ENCODE results near the gene NACC2.
"Not testable (repeated sequence)": the region's sequence is repeated elsewhere in the genome, so short reads cannot be mapped to it uniquely, and the experiment has no call there.

Gene NACC2

GRCh38 chr9:136109351-136110081 is 14.4 kb upstream of the NACC2 start:
- DNase-seq, result peak; percentile 93

GRCh38 chr9:136108648-136109266 is 13.7 kb upstream of the NACC2 start:
- no peak for DNase-seq

- DNase-seq, result no peak
Measured at GRCh38 chr9:136107953-136108647, 13.0 kb upstream of the NACC2 start.

DNA sequence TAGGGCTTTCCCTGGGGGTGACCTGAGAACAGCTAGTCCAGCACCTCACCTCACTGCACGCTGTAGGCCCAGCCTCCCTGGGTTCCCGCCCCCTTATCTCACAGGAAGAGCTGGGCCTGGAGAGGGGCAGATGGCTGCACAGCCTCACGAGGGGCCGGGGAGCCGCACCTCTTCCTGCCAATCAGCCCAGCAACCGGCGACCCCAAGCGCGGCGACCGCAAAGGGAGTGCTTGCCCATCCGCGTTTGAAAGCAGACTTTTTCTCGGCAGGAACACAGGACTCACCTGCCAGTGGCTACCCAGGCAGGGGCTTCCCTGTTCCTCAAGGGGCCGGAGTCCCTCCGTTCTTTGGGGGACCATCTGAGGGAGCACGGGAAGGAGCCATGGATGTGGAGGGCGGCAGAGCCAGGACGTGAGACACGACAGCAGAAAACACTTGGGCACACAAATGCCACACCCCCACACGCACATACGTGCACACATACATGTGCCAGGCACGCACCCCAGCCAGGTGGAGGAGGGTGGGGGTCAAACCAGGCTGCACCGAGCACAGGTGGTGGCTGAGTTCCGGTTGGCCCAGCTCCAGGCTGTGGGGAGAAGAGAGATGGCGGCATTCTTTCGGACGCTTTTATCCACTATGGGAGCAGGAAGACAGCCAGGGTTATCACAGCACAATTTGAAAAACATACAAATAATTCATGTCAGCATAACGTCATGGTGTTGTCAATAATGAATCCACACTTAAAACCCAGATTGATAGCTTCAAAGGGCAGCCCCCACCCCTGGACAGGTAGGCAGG is 12.3 kb upstream of the NACC2 start:
- no peak for DNase-seq

GRCh38 chr9:136105398-136106135 is 10.5 kb upstream of the NACC2 start:
- DNase-seq, result no peak

- no peak for DNase-seq
Measured at GRCh38 chr9:136104916-136105315, 9.8 kb upstream of the NACC2 start.

DNA sequence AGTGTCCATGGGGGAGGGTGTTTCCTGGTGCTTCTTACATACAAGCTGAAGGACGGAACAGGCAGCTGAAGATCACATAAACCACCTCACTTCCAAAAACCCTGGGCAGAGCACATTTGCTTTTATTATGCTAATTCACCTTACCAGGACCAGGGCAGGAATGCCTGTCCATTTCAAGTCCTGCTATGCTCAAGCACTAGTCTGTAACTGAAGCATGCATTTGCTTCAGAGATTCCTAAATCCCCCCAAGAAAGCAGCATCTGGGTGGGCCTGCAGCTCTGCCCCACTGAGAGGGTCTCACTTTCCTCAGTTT is 9.4 kb upstream of the NACC2 start:
- DNase-seq, result no peak

- no peak for DNase-seq
Measured at GRCh38 chr9:136103651-136104487, 8.8 kb upstream of the NACC2 start.

- not testable (repeated sequence) for DNase-seq
Measured at GRCh38 chr9:136101615-136102074, 6.6 kb upstream of the NACC2 start.

GRCh38 chr9:136100700-136101614 is 5.9 kb upstream of the NACC2 start:
- no peak for DNase-seq

DNA sequence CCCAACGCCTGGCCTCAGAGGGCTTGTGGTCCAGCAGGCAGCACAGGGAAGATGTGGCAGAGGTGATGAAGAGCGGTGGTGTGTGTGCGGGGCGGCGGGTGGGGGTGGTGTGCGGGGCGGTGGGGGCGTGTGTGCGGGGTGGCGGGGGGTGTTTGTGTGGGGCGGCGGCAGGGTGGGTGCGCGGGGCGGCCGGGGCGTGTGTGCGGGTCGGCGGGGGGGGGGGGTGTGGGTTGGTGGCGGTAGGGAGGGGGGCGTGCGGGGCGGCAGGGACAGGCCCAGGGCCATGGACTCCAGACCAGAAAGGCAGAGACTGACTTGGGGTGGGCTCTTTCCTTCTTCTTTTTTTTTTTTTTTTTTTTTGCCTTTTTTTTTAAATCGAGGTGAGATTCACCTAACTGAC is 4.5 kb upstream of the NACC2 start:
- no peak for DNase-seq

- no peak for DNase-seq
Measured at GRCh38 chr9:136098844-136099243, 3.8 kb upstream of the NACC2 start.

DNA sequence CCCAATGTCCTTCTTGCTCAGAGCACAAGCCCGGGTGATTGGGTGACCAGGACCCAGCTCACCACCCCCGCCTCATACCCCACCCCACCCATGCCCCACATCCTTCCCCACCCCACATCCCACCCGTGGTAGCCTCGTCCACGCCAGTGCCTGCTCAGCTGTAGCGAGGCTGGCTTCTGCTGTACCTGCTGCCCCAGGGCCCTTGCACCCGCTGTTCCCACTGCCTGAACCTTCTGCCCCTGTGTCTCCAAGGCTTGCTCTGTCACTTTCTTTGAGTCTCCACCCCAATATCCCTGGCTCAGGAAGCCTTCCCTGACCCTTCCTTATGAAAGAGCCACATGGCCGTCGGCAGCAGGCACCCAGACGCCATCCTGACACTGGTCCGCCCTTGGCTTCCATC is 3.1 kb upstream of the NACC2 start:
- no peak for DNase-seq

- DNase-seq, result no peak
Measured at GRCh38 chr9:136096505-136097001, 1.5 kb upstream of the NACC2 start.

DNA sequence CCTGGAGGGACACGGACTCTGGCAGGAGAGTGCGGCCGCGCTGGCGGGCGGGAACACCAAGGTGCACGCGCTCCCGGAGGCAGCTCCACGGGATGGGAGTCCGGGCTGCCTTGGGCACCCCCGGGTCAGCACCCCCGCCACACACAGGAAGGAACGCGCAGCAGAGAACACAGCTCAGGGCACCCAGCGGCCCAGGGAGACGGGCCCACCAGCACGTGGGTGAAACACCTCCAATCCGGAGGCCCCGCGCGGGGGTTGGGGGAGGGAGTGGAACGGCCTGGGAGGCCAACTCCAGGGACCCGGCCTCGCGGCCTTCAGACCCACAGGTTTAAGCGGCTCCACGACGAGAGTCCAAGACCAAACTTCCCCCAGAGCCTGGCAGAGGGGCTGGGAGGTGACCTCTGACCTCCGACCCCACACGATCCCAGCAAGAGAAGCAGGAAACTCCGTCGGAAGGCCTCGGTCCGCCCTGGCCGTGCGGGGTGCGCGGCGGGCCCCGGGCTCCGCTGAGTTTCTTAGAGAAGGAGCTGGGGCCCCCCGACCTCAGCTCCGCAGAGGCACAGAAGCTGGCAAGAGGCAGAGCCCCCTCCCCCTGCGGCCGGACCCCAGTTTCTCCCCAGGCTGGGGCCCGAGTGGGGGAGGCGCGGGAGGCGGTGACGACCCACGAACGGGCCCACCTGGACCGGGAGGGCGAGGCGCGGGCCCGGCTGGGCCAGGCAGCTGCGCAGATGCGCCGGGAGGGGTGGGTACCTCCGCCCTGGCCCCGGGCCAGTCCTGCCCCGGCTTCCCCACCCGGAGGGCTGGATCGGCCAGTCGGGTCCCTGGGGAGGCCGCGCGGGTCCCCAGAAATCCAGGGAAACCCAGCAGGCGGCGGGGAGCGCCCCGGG is 851 bp downstream of the NACC2 start:
- peak; percentile 47 for DNase-seq

DNA sequence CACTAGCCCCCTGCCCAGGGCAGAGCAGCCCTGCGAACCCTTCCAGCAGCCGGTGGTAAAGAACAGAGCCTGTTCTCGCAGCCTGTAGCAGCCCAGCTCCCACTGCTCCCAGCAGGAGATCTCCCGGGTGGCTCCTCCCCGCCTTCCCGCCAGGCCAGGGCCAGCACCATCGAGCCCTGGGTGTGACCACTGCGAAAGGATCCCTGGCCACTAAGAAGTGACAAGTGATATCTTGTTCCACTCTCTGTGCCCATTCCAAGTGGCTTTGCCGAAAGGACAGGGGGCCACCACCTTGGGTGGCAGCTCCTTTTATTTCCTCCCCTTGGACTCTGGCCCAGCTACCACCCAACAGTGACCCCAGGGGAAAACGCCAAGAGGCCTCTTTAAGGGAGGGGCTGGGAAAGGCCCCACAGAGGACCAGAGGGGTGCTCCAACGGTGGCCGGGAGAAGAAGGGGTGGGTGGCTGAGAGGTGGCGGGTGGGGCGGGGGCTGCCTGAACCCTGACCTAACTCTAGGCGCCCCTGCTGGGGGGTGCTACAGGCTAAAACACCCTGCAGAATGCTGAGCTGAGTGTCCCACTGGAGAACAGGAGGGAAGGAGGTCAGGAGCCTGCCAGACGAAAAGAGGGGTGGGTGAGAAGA is 1.6 kb downstream of the NACC2 start:
- no peak for DNase-seq

DNA sequence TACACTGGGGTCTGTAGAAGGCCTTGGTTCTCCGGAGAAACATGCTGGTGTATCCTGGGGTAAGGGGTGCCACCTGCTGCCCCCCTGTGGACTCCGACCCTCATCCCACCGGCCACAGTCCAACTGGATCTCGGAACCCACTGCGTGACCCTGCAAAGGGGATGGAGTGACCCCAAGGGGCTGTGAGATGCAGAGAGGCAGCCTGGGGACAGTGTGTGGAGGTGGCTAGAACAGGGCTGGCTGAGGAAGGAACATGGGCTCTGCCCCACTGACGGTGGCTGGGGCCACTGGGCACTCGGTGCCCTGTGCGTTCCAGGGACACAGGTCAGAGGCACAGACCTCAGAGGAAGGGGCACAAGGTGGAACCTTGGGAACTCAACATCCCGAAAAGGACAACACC is 2.3 kb downstream of the NACC2 start:
- DNase-seq, result no peak

DNA sequence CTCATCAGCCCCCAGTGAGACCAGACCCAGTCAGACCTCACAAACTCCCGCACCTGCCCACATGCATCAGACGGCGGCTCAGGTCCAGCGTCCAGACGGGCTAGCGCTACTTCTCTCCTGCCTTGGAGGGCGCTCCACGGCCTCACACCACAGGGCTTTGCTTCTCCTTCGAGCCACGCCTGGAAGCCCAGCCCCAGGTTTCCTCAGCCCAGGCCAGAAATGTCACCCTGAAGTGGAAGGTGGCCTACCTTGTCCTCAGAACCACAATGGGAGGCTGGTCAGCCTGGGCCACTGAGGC is 2.8 kb downstream of the NACC2 start:
- no peak for DNase-seq

All from fibroblast of upper back skin (primary cell).